PC-9 (cell line): ENCODE data around the gene USP8.

Experiments
- EZH2 ChIP-seq: fragments of 200-600 bp; sonication (generic); IDR thresholded peaks from 2 replicates; pipeline ENCODE4 v1.8.0; 2017; ENCODE audit warnings: antibody characterized with exemption, low read depth
- TF ChIP-seq, protein P1 (sequence below): fragments of 200-600 bp; sonication (generic); conservative IDR thresholded peaks from 2 replicates; pipeline ENCODE4 v1.6.1; 2017; ENCODE audit warnings: mixed run types, antibody characterized with exemption, mild to moderate bottlenecking, moderate library complexity

- TF ChIP-seq, protein P1, sequence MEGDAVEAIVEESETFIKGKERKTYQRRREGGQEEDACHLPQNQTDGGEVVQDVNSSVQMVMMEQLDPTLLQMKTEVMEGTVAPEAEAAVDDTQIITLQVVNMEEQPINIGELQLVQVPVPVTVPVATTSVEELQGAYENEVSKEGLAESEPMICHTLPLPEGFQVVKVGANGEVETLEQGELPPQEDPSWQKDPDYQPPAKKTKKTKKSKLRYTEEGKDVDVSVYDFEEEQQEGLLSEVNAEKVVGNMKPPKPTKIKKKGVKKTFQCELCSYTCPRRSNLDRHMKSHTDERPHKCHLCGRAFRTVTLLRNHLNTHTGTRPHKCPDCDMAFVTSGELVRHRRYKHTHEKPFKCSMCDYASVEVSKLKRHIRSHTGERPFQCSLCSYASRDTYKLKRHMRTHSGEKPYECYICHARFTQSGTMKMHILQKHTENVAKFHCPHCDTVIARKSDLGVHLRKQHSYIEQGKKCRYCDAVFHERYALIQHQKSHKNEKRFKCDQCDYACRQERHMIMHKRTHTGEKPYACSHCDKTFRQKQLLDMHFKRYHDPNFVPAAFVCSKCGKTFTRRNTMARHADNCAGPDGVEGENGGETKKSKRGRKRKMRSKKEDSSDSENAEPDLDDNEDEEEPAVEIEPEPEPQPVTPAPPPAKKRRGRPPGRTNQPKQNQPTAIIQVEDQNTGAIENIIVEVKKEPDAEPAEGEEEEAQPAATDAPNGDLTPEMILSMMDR, result no peak
- no peak for TF ChIP-seq EZH2
Observed at GRCh38 chr15:50523851-50524251, 99.6 kb downstream of the USP8 start.
